CD4-positive, alpha-beta T cell treated with Interleukin-2 at 100 ng/mL for 4 hours (primary cell): ENCODE measurements around the gene CGRRF1.

Experiments
- DNase-seq: peaks from one replicate; pipeline ENCODE4 v3.0.0-alpha.2; 2020; ENCODE audit warnings: low spot score

CGRRF1 gene

GRCh38 chr14:54509546-54510501, at the start of gene CGRRF1:
Gene CGRRF1, plus strand, starts transcription at chr14:54509906. Its CDS starts 54 bp downstream, at chr14:54509960.
- DNase-seq, result peak; percentile 97

DNA sequence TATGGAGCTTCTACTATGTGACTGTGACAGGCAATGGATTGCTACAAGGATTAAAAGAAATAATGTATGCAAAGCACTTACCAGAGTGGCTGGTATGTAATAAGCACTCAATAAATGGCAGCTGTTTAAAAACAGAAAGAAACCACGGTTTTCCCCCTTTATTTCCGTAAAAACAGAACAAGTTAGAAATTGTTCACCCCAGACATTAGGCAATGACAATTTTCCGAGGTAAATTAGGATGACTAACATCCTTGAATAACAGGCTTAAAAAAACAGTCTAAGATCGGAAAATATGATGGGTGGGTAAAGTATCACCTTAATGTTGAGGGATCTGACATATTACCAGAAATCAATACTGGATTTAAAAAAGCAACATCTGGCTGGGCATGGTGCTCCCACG, 47.7 kb upstream of the CGRRF1 start:
- DNase-seq, result no peak

DNA sequence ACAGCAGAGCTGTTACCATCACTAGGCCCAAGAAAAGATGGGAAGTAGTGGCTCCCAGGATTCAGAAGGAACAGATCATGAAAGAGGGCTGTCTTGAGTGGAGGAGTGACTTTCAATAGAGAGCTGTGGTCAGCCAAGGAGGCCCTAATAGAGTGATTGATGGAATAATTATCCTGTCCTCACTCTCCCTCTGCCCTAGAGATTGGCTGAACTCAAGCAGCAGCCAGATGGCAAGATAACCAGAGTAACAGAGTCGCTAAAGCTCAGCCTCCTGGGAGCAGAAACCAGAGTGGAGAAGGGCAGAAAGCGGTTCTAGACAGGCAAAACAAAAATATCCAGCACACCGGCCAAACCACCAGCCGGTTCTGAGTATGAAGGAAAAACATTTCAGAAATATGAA, 44.1 kb upstream of the CGRRF1 start:
- DNase-seq, result no peak

- DNase-seq, result no peak
Observed at GRCh38 chr14:54467280-54467679, 42.4 kb upstream of the CGRRF1 start.

DNA sequence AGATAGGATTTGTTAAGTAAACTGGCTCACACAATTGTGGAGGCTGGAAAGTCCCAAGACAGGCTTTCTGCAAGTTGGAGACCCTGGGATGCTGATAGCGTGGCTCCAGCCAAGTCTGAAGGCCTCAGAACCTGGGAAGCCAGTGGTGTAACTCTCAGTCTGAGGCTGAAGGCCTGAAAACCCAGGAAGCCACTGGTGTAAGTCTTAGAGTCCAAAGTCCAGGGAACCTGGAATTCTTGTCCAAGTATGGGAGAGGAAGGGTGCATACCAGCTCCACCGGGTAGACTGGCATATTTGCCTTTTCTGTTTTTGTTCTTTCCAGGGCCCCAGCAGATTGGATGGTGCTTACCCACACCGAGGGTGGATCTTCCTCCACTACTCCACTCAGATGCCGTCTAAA, 39.0 kb upstream of the CGRRF1 start:
- no peak for DNase-seq

DNA sequence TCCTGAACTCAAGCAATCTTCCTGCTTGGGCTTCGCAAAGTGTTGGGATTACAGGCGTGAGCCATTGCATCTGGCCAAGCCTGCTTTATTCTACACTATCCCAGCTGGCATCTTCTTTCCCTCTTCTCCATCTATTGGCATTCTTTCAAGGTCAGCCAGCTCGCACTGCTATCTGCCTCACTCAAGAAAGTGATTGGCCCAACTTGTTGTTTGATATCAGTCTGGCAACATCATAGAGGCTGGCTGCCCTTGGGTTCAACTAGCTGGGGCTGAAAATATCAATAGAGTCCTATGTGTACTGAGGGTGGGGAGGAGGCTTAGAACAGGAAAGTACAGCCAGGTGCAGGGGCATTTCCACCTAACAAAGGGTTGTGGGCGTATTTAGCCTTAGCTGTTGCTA, 38.1 kb upstream of the CGRRF1 start:
- no peak for DNase-seq

- DNase-seq, result no peak
Observed at GRCh38 chr14:54472315-54472714, 37.4 kb upstream of the CGRRF1 start.

GRCh38 chr14:54474232-54474793, 35.4 kb upstream of the CGRRF1 start:
- no peak for DNase-seq

GRCh38 chr14:54475187-54475899, 34.4 kb upstream of the CGRRF1 start:
- DNase-seq, result no peak

- no peak for DNase-seq
Observed at GRCh38 chr14:54475911-54476310, 33.8 kb upstream of the CGRRF1 start.

- no peak for DNase-seq
Observed at GRCh38 chr14:54478636-54479215, 31.0 kb upstream of the CGRRF1 start.

DNA sequence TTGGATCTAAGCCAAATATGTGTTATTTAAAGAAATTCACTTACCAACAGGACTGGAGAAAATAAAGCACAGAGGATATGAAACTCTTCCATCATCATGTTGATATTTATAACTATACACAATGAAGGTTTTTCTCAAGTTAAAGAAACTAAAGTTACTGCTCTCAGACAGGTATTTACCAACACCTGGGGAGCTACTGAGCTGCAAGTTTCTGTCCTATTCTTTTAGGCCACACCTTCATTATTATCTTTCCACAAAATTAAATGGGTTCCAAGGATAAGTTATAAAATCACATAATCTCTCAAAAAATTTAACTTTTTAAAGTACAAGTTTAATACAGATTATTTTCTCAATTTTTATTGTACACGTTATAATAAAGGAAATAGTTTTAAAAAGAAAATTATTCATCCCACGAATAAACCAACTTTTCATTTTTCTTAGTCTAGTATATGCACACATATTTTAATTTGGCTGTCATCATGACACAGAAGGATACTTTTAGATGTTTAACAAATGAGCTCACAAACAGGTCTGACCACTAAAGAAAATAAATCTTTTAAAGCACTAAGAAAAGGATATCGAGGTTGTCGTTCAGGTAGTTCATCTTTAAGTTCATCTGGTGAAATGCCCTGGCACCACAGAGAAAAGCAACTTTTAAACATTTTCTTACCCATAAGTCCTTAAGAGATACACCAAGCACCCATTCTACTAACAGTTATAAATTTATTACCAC, 28.7 kb upstream of the CGRRF1 start:
- DNase-seq, result no peak

DNA sequence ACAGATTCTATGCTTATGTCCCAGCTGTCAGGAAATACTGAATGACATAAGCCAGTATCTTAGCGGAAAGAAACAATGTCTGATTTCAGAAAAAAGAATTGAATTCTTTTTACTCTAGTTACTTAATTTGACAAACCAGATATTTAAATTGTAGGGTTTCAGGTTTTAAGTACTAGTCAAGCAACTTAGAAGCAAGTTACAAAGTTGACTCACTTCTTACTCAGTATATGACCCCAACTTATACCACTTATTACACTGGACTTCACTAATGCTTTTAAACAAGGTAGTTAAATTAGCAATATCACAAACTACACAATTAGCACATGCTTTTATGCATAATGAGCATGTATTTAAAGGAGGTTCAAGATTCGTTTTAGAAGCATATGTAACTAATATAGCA, 28.0 kb upstream of the CGRRF1 start:
- DNase-seq, result no peak

GRCh38 chr14:54483073-54483745, 26.5 kb upstream of the CGRRF1 start:
- no peak for DNase-seq

- DNase-seq, result no peak
Observed at GRCh38 chr14:54483846-54484245, 25.9 kb upstream of the CGRRF1 start.

DNA sequence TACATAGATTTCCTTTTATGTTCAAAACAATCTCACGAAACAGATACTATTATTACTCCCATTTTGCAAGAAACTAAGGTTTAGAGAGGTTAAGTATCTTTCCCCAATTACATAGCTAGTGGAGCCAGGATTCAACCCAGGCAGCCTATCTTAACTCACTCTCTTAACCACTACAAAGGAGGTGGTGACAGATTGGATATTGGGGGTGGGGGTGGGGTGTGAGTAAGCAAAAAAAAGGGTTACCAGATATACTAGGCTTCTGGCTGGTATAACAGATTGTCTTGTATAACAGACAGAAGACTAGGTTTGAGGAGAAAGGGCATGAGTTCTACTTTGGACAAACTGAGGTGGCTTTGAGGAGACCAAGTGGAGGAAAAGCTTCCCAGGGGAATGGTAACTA, 23.0 kb upstream of the CGRRF1 start:
- peak; percentile 17 for DNase-seq

GRCh38 chr14:54487771-54488170, 21.9 kb upstream of the CGRRF1 start:
- no peak for DNase-seq

GRCh38 chr14:54488318-54488645, 21.4 kb upstream of the CGRRF1 start:
- DNase-seq, result no peak

GRCh38 chr14:54488646-54489317, 20.9 kb upstream of the CGRRF1 start, which contains the start of gene GMFB:
Gene GMFB, minus strand, starts transcription at chr14:54488980. Its CDS starts 53 bp downstream, at chr14:54488927.
- peak; percentile 94 for DNase-seq

GRCh38 chr14:54489318-54489683, 20.4 kb upstream of the CGRRF1 start:
- no peak for DNase-seq
